ENCODE results near the gene FGF11.

The FGF11 gene

DNA sequence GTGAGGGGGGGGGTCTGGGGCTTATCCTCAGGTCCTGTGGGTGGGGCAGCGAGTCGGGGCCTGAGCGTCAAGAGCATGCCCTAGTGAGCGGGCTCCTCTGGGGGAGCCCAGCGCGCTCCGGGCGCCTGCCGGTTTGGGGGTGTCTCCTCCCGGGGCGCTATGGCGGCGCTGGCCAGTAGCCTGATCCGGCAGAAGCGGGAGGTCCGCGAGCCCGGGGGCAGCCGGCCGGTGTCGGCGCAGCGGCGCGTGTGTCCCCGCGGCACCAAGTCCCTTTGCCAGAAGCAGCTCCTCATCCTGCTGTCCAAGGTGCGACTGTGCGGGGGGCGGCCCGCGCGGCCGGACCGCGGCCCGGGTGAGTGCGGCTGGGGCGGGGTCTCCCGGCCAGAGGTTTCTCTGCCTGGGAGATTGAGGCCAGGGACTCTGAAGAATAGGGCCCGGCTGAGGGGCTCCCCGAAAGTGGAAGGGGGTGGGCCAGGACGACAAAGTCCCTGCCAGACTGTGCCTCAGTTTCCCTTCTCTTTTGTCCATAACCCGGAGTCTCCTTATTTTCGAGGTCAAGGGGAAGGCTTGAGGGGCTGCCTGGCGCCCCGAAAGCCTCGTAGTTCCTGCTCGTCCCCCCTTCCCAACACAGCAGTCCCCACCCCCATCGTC, at the start of gene FGF11:
Gene FGF11 (plus strand): TSS at position 51 of the 651 bp plus-strand sequence. CDS start 109 bp downstream, at position 160.
- no peak for DNase-seq

DNA sequence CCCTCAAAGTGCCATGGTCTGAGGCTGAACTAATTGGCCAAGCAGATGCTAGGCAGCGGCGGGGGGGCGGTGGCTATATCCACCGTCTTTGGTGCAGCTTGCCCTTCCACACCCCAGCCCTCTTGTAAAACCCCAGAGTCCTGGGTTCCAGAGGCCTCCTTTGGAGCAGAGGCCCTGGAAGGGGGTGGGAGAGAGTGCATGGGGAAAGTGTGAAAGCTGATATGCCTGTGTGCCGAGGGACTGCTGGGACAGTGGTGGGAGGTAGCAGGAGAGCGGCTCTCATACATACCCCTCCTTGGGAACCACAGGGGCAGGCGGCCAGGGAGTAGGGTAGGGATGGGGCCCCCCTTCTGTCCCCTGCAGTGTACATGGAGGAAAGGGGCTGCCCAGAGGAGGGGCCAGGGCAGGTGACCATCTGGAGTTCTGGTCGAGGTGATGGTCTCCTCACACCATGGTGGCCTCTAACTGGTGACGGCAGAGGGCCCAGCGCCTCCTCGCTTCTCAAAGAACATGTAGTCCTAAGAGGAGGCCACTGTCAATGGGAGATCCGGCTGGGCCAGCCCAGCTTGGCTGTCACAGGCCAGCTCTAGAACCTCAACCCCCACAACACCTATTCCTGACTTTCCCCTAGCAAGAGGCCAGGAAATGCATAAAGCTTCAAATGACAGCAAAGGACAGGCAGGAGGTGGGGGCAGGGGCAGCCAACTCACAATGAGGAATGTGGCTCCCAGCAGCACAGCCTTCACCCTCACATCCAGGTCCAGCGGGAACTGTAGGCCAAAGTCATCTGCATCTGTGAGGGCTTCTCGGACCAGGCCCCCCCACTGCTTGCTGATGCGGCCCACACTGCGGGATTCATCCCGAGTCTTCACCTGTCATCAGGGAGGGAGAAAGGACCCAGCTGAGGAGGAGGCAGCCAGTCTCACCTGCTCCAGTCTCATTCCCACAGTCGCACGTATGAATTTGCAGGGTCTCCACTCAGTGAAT, 49.1 kb upstream of the FGF11 start:
- no peak for DNase-seq

DNA sequence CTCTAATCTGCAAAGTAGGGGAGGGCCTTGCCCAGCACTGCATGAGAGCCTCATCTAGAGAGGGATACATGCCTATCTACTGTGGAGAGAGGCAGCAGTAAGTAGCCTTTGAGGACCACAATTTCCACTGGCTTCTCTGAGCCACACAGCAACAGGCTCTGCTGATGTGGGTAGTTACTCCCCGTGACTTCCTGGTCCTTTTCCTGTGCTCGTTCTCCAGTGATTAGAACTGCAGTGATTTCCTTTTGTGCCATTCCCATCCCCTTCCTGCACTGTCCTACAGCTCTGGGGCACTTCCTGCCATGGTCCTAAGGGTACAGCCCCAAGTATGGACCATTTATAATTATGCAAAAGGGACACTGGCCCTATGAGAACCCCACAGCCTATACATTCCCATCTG, 48.0 kb upstream of the FGF11 start:
- no peak for DNase-seq

DNA sequence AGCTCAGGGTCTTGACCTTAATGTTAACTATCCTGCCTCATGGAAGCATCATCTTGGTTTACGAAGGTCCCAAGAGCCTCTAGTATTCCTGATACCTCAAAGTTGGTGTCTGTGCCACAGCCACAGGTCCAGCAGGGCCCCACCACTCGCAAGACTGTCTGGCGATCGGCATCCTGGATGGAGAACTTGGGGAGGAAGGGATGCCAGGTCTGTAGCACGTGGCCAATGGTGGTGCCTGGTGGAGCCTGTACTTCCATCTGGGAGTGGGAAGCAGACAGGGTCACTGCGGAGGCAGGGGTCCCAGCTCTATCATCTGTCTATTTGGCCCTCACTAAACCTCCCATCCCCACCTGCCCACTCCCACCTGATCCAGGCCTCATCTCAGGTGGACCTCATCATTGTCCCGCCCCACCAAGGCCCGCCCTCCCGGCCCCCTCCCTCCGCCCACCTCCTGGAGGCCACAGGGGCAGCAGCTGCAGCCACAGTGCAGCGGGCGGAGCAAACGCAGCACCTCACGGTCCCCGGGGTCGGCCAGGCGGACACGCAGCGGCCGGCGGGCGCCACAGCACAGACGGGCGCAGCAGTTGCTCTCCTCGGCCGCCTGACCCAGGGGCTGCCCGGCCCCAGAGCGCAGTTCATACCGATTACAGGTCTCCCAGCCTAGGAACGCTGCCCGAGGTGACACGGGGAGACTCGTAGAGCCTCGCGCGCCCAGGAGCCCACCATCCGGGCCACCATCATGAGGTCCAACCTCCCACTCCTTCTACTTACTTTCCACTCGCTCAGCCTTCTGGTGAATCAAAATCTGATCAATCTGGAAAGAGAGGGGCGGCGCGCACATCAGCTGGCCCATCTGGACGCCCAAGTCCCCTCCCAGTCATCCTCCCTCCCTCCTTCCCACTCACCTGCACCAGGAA, 46.4 kb upstream of the FGF11 start:
- no peak for DNase-seq

DNA sequence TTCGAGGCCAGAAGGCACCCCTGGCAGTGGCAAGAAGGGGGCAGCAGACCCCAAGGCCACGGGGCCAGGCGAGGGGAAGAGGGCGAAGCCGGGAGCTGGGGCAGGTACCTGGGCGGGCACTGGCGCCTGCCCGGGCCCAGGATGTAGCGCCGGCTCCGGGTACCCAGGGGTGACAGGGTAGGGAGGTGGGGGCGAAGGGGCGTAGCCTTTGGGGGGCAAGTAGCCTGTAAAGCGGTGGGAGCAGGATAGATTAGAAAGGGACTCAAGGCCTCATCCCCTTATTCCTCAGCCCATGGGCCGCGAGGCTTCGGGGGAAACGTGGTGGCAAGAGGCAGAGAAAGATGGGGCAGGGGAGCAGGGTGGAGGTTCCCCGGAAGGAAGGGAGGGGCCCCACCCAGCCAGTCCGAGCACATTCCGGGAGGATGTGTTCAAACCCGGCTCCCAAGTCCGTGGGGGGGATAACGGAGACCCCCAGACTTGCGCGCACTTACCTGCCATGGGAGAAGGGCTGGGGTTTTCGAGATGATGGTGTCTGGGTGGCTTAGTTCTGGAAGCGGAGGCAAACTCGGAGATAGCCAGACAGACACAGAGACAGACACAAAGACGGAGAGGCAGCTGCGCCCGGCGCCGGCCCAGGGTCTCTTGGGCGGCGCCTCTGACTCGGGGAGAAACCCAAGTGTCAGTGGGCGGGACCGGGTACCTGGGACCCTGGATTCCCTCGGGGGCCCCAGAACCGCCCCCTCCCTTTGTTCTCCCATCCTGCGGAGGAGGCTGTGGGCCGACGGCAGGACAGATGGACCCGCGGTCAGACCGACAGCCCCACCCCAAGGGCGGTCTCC, 45.5 kb upstream of the FGF11 start:
- no peak for DNase-seq

DNA sequence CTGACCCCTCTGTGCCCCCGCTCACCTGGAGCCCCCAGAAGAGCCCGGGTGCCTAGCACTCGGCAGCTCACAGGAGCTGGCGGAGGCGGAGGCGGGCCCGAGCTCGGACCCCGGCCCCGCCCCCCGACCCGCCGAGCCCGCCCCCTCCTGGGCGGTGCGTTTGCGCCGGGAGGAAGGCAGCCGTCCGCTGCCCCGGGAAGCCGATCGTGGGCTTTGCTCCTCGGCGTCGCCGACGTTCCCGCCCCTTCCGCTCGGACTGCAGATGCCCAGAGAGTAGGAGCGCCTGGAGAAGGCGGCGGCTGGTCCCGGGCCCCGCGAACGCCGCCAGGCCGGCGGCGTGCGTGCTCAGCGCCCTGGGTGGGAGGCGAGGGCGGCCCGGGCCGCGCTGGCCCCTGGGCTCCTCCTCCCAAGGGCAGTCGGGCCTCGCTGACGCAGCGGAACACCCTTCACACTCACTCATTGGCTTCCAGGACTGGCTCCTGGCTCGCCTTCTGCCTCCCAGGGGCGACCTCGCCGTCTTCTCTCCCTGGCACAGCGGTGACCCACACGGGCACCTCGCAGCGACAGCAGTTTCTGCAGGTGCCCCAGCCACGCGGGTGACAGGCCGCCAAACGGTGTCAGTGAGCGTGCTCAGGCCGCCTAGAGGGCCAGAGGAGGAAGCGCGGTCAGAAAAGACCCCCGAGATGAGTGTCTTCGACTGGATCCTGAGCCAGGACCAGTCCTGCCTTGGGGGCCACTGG, 44.7 kb upstream of the FGF11 start, which contains the start of gene PLSCR3:
Gene PLSCR3 (minus strand): TSS at position 74 of the 740 bp plus-strand sequence. CDS start 415 bp downstream, outside the sequence.
- DNase-seq: no peak

DNA sequence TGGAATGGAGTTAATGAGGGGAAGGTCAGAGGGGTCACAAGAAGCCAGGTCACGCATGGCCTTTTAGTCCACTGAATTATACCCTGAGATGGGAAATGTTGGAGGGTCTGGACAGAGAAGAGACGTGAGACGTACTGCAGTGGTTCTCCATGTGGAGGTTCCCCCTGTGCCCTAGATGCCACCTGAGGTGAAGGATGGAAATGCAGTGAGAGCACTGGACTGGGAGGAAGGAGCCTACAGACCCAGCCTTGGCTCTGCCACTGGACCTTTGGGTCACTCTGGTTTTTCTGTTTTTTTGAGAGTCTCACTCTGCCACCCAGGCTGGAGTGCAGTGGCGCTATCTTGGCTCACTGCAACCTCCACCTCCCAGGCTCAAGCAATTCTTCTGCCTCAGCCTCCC, 43.2 kb upstream of the FGF11 start:
- no peak for DNase-seq

DNA sequence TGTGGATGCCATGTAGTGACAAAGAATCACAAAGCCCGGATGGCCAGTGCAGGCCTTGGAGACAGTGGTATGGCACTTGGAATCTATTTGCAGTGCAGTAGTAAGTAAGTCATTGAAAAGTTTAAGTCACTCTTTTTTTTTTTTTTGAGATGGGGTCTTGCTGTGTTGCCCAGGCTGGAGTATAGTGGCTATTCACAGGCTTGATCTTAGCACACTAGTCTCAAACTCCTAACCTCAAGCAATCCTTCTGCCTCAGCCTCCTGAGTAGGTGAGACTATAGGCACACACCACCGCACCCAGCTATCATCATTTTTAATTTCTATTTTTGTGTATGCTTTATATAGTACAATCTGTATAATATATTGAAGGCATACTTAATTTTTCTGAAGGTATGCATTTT, 40.7 kb upstream of the FGF11 start:
- DNase-seq: no peak

DNA sequence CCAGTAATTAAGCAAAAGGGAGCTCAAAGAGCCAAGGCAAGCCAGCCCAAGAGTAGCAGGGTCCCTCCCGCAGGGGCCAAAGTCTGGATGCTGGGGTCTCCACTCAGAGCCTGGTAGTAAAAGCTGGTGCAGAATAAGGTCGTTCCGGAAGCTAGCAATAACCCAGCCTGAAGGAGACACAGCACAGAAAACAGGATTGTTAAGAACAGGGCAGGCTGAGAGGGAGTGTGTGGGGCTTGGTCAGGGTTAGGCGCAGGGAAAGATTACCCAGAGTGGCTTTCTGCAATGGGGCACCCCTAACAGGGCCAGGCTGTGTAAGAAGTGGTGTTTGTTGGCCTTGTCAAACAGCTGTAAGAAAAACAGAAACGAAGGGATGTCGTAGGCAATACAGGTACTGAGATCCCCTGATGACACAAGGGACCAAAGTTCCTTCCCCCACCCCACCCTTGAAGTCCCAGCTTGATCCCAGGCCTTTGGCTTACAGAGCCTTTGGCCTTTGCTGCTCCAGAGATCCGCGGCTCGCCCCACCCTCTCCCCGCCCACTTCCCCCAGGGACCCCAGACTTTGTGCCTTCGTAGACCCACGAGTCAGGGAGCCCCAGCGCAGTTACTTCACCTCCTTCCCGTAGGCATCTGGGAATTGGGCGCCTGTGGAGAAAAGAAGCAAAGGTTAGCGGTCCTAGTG, 36.1 kb upstream of the FGF11 start:
- DNase-seq: no peak

DNA sequence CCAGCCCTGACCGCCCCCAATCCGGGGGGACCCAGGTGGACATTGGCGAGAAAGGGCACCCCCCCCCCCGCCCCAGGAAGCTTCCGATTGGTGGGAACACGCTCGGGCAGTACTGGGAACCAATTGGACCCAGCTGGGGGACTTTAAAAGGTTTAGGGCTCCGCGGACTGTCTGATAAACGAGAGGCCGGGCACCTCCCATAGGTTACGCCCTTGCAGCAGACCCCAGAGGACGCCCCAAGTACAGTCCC, 35.7 kb upstream of the FGF11 start:
- no peak for DNase-seq

DNA sequence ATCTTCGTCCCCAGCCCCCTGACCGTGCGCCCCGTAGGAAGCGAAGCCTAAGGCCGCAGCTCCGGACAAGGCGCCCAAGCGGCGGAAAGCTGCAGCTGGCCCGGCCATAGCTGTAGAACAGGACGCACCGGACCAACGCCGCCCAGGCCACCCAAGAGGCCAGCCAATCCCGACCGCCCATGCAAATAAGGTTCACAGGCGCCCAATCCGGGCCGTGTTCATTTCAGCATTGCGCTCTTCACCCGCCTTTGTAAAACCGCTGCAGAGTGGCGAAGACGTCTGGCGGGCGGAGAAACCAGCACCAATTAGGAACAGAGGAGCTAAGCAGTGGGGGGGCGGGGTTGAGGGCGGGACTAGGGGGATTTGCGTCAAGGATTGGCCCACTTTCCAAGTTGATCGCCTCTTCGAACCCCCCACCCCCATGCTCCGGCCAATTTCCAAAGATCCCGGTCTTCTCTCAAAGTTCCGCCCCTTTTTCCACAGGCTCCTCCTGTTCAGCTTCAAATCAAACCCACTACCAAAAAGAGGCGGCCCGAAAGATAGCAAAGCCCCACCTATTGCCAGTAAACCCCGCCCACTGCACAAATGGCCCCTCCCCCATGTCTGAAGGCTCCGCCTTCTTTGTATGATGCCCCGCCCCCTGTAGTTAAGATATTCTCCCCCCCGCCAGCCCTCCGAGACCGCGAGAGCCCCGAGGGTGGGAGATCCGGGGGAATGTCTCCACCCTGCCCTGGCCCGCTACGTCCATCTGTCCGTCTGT, 35.2 kb upstream of the FGF11 start, which contains the start of gene TMEM256:
Gene TMEM256 (minus strand): TSS at position 121 of the 760 bp plus-strand sequence. CDS start 13 bp downstream, at position 108.
- peak; percentile 96 for DNase-seq

DNA sequence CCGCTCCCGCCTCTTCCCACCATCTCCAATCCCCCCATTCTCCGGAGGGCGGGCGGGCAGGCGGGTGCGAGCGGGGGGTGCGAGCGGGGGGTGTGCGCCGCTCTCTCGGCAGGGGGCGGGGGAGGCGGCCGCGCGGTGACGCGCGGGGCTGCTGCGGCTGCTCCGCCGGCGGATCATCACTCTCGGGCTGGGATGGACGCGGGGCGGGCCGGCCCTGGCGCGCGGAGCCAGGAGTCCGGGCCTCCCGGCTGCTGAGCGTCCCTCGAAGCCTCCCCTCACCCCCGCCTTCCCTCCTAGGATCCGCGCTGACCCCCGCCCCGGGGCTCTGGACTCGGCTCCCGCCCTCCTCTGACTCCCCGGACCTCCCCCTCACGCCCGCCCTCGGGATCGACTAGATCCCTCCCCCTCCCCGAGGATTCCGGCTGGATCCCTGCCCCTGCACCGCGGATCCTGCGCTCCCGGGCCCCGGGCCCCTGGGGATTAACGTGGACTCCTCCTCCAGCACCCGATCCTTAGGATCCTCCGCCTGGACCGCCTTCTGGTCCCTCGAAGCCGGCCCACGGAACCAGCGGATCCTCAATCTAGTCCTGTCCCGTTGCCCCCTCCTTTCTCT, 34.5 kb upstream of the FGF11 start:
- DNase-seq: no peak

DNA sequence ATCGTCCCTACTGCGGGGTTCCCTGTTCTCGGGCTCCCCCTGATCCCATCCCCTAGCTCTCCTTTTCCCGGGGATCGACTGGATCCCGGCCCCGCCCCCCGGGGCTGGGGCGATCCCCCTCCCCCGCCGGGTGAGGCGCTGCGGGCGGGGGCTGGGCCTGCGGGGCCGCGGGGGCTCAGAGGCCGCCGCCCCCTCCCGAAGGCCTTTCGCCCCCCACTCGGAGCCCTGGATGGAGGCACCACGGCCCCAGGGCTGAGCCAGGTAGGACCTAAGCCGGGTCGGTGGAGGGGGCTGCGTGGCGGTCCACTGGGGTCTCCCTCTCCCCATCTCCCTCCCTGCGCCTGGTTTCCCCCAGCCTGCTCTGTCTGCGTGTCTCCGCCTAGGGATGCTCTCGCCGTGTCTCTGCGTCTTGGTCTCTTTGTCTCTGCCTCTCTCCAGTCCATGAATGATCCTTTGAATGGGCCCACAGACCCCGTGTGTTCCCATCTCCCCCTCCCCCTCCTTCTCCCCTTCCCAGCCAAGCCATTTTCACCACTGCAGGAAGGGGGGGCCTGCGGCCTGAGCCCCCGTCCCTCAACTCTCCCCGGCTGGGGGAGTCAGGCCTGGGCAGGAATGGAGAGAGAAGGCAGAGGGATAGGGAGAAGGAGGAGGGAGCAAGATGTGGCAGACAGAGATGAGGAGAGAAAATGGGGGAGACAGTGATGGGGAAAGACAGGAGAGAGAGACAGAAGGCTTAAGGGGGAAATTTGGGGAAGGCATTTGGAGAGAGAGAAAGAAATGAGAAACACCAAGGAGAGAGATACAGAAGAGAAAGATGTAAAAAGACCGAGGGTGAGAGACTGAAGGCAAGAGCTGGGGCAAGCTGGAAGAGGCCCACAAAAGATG, 33.7 kb upstream of the FGF11 start:
- no peak for DNase-seq

DNA sequence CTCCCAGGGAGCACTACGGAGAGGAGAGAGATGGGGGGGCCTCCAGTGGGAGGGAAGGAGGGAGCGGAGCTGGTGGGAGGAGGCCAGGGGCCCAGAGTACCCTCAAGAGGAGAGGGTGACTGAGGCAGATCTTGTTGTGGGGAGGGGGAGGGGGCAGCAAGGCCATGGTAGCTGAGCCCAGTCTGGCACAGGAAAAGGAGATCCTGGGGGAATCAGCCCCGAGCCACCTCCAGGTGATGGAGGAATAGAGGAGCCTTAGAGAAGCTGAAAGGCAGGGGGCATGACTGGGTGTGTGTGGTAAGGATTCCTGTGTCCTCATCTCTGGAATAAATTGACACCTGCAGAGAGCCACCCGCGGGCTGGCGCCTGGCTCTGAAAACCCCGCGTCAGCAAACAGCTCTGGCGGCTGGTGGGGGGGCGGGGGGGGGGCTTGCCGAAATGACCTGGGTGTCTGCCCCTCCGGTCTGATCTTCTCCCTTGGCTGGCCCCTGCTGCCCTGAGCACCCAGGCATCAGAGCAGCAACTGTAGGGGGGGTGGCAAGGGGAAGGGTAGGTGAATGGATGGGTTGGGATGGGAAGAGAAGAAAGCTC, 33.0 kb upstream of the FGF11 start:
- no peak for DNase-seq

DNA sequence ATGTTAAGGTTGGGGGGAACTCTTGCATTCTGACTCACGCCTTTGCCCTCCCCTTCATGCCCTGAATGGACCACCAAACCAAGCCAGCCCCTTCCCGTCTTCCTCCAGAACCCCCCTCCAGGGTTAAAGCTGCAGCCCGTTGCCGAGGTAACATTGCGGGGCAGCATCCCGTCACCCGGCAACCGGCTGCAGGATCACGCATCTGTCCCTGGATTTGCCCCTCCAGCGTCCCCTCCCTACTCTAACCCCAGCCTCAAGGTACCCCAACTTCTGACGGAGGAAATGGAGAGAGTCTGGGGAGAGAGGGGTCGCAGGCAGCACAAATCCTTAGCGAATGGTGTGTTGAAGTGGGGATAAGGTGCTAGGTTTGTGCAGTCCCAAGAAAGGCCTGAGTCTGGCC, 32.2 kb upstream of the FGF11 start:
- DNase-seq: no peak

DNA sequence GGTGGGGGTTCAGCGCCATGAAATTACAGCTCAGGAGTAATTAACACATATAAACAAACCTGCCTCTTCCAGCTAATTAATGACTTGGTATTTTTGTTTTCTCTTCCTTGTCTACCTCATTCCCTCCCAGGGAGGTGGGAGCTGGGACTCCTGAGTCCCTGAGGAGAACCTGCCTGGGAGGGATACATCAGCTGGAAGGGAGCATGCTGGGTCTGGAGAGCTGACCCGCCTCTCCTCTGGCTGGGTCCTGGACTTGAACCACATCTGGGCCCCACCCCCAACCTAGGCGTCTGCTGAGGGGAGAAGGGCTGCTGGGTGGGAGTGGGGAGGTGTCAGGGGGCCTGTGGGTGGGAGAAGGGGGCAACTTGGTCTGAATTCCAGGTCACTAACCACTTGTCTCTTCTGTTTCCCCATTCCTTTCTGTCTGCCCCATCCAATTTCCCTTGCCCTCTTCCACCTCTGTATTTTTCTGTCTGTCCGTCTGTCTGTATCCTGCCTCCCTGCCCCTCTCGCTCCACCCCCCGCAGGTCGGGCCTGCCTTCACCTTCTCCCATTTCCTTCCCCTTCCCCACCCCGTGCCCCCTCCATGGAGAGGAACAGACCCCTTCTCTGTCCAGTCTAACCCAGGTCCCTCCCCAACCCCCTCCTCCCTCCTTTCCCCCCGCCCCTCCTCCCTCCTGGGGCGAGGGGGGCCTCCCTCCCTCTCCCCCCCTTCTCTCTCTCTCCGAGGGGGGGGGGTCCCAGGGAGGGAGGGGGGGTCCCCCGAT, 31.6 kb upstream of the FGF11 start, which contains the start of gene NLGN2:
Gene NLGN2 (plus strand): TSS at position 361 of the 767 bp plus-strand sequence. CDS start 411 bp downstream, outside the sequence.
- DNase-seq: no peak

DNA sequence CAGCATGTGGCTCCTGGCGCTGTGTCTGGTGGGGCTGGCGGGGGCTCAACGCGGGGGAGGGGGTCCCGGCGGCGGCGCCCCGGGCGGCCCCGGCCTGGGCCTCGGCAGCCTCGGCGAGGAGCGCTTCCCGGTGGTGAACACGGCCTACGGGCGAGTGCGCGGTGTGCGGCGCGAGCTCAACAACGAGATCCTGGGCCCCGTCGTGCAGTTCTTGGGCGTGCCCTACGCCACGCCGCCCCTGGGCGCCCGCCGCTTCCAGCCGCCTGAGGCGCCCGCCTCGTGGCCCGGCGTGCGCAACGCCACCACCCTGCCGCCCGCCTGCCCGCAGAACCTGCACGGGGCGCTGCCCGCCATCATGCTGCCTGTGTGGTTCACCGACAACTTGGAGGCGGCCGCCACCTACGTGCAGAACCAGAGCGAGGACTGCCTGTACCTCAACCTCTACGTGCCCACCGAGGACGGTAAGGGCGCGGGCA, 31.0 kb upstream of the FGF11 start:
- no peak for DNase-seq

All from NCI-H1436 treated with DMSO at 0.1 percent for 48 hours (cell line).